K562 (cell line): ENCODE measurements around the gene ZNF346. TPM values are rescaled to one million over a fixed set of nuclear protein-coding genes. Genes with fewer than 3 reads are reported as not detected.

Experiments used
- ATAC-seq: fragments of 200-7000 bp; cut with Tn5 transposase; 3 replicates; pipeline ENCODE4 v1.9.1; 2020; ENCODE audit warnings: moderate library complexity
- BruUV-seq: library from RNA; stranded (reverse); fragments of 400-500 nt; replicated peaks from 2 replicates; lab custom pipeline; 2021; lab: Mats Ljungman, UMichigan
- CTCF ChIA-PET: fragments of 300-600 bp; formaldehyde crosslinking; extraction: SDS; loops from one replicate; lab custom pipeline; 2021; ENCODE audit warnings: low intra/inter-chr PET ratio; lab: Yijun Ruan, JAX
- POLR2A ChIA-PET: fragments of 300-600, 350-650 bp; sonication (Branson Sonifier 250); formaldehyde crosslinking; extraction: SDS; loops from one replicate; lab custom pipeline; 2021; ENCODE audit warnings: antibody characterized with exemption, inconsistent platforms; lab: Yijun Ruan, JAX
- DNase-seq, 4 experiments: peaks; one replicate each; pipeline versions ENCODE4 v3.0.0 to v3.0.0-alpha.2; 2011 to 2018; ENCODE audit warnings: low spot score in 3 of 4, mixed read lengths in 3 of 4; ENCODE audit errors: extremely low read depth in 1 of 4
- FAIRE-seq: peaks from 2 replicates; lab custom pipeline; 2011; peaks lifted over from hg19 to GRCh38; lab: Jason Lieb, UNC
- H2AFZ ChIP-seq: 2 replicates; pipeline ENCODE4 v1.6.0; 2011; ENCODE audit warnings: low read depth, low read length, control low read depth, inconsistent platforms
- H3K27ac ChIP-seq: fragments of 200-600 bp; 3 replicates; pipeline ENCODE4 v1.8.0; 2011; ENCODE audit warnings: low read depth, mild to moderate bottlenecking, control low read depth, inconsistent platforms, low read length, moderate library complexity, mixed read lengths; ENCODE audit errors: extremely low read depth
- H3K27me3 ChIP-seq, 2 experiments: fragments of 300-600 bp in 1 of 2; 2 replicates in 1 of 2; 3 replicates in 1 of 2; pipeline versions ENCODE4 v1.6.0 to v1.8.0; 2011; ENCODE audit warnings: inconsistent platforms in 2 of 2, low read length in 2 of 2, mild to moderate bottlenecking in 1 of 2, mixed read lengths in 1 of 2, moderate library complexity in 1 of 2; ENCODE audit not compliant: control insufficient read depth in 2 of 2, insufficient read depth in 2 of 2
- H3K36me3 ChIP-seq: fragments of 300-600 bp; 3 replicates; pipeline ENCODE4 v1.8.0; 2011; ENCODE audit warnings: mild to moderate bottlenecking, low read length, inconsistent platforms; ENCODE audit not compliant: control insufficient read depth, insufficient read depth
- H3K4me1 ChIP-seq, 2 experiments: fragments of 200-600 bp in 1 of 2; replicated peaks in 1 of 2; 2 replicates in 1 of 2; 3 replicates in 1 of 2; pipeline versions ENCODE4 v1.5.1 to v1.8.0; 2011; ENCODE audit warnings: inconsistent platforms in 2 of 2, low read length in 2 of 2, mild to moderate bottlenecking in 1 of 2, mixed read lengths in 1 of 2, moderate library complexity in 1 of 2; ENCODE audit not compliant: control insufficient read depth in 2 of 2, insufficient read depth in 2 of 2
- H3K4me2 ChIP-seq: 2 replicates; pipeline ENCODE4 v1.6.1; 2011; ENCODE audit warnings: low read length, control low read depth, inconsistent platforms, mixed read lengths; ENCODE audit not compliant: insufficient read depth
- H3K4me3 ChIP-seq: fragments of 200-600 bp; sonication (generic), shearing (Covaris generic); 2 replicates; pipeline ENCODE4 v1.5.1; 2016; ENCODE audit warnings: control low read depth, inconsistent platforms
- H3K79me2 ChIP-seq: fragments of 200-600 bp; 3 replicates; pipeline ENCODE4 v1.8.0; 2011; ENCODE audit warnings: low read length, inconsistent platforms; ENCODE audit not compliant: control insufficient read depth, insufficient read depth
- H3K9ac ChIP-seq, 2 experiments: 2 replicates each; pipeline versions ENCODE4 v1.6.0 to v1.6.1; 2011; ENCODE audit warnings: low read depth in 2 of 2, low read length in 2 of 2, control low read depth in 1 of 2, inconsistent platforms in 1 of 2, mild to moderate bottlenecking in 1 of 2, mixed read lengths in 1 of 2; ENCODE audit not compliant: insufficient read depth in 1 of 2
- H3K9me1 ChIP-seq: one replicate; pipeline ENCODE4 v1.6.0; 2011; ENCODE audit warnings: inconsistent platforms, mild to moderate bottlenecking, low read length, moderate library complexity; ENCODE audit not compliant: control insufficient read depth, insufficient read depth
- H3K9me3 ChIP-seq: replicated peaks from 2 replicates; pipeline ENCODE4 v1.5.1; 2011; ENCODE audit warnings: low read depth, low read length, inconsistent platforms; ENCODE audit not compliant: control insufficient read depth, insufficient read depth
- H4K20me1 ChIP-seq: replicated peaks from 2 replicates; pipeline ENCODE4 v1.6.1; 2011; ENCODE audit warnings: low read length, inconsistent platforms, mixed read lengths; ENCODE audit not compliant: control insufficient read depth, insufficient read depth
- SIX5 ChIP-seq, 2 experiments: IDR thresholded peaks; 2 replicates each; pipeline ENCODE4 v1.6.1; 2011; ENCODE audit warnings: low read length in 2 of 2, borderline replicate concordance in 1 of 2, low read depth in 1 of 2, mild to moderate bottlenecking in 1 of 2, moderate library complexity in 1 of 2; ENCODE audit not compliant: insufficient read depth in 1 of 2
- XRCC4 ChIP-seq: IDR thresholded peaks from one replicate; pipeline ENCODE4 v1.6.1; 2011; ENCODE audit not compliant: insufficient read depth, insufficient read length; ENCODE audit errors: extremely low read depth
- ZNF175 ChIP-seq: fragments of 200-800 bp; sonication (Bioruptor generic); IDR thresholded peaks from 2 replicates; pipeline ENCODE4 v1.6.1; 2016; ENCODE audit warnings: low read depth, mild to moderate bottlenecking, missing genetic modification characterization, missing compliant biosample characterization
- ZNF431 ChIP-seq: sonication (generic); formaldehyde crosslinking; IDR thresholded peaks from 2 replicates; pipeline ENCODE4 v1.8.0; 2022; ENCODE audit warnings: mild to moderate bottlenecking, missing genetic modification reagents
- WGBS: fragments of 100-300 bp; shearing (Covaris generic); methylation state at CpG from one replicate; pipeline ENCODE4 v1.1.6; 2016; ENCODE audit warnings: low coverage, mixed read lengths; ENCODE audit not compliant: insufficient coverage; ENCODE audit errors: missing lambda C conversion rate; 5-methylcytosine and 5-hydroxymethylcytosine counted together
- in situ Hi-C: fragments of 300-500 bp; cut with MboI; formaldehyde crosslinking; loops from 4 replicates; pipeline ENCODE4 v1.15.0; 2018; ENCODE audit warnings: inconsistent platforms, mixed read lengths
- intact Hi-C: fragments of 100-400 bp; cut with micrococcal nuclease; formaldehyde crosslinking; loops from 2 replicates; pipeline ENCODE4 v1.14.2; 2022
- polyA plus RNA-seq, 8 experiments: library from polyadenylated mRNA; depleted of rRNA in 4 of 8; stranded (reverse) in 5 of 8; unstranded in 3 of 8; fragments of >200 nt; fragmentation: Nextera tagmentation in 2 of 8; fragmentation: Illumina TruSeq in 1 of 8; extraction: Ambion mirVana in 2 of 8; extraction: Trizol in 1 of 8; gene quantifications; 2 replicates each; pipeline versions ENCODE4 v1.2.1 to v1.2.3, GENCODE V29; 2011 to 2014; ENCODE audit warnings: inconsistent platforms in 1 of 8, missing spikeins in 1 of 8
- total RNA-seq, 7 experiments: library from RNA; depleted of rRNA in 6 of 7; stranded (reverse); fragments of >200 nt in 6 of 7; fragmentation: Illumina TruSeq in 2 of 7; extraction: Trizol in 2 of 7; gene quantifications; 2 replicates each; pipeline versions ENCODE4 v1.2.1 to v1.2.3, GENCODE V29; 2011 to 2021; ENCODE audit warnings: low replicate concordance in 1 of 7

The ZNF346 gene
- total and polyA plus RNA-seq, 9 of the 15 experiments (the other 6 are each of a cell fraction or from before 2014, with no cell fraction given): 5.0 to 25.1 (median 20.1) TPM

DNA sequence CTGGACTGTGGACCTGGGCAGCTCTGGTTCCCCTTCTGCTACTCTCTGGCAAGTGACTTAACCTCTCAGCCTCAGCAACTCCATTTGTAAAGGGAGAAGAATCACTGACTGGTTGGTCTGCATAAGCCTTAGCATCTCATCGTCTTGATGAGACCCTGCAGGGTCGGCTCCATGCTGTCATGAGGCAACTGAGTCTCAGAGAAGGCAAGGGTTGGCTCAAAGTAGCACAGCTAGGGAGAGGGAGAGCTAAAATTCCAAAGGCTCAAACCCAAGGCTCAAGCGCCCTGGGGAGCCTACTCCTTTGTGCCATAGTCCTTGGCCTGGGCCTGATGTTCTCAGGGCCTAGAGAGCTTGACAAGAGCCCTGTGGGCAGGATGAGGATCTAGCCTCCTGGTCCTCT, 68.7 kb downstream of the ZNF346 start:
- no peaks in the 10 kb centered on the region for H3K27me3 ChIP-seq
- H3K79me2 ChIP-seq: peaks cover 6% of the 10 kb centered on the region; the same call in 2 of the 3 replicates
- in situ Hi-C loops: no loop called here
- ATAC-seq: no peak
- 43% methylated on average over 3 of the region's 3 CpGs for WGBS
- TF ChIP-seq SIX5 (IDR thresholded peaks at IDR 0.05; ENCODE audit: borderline replicate concordance in 1 of 2, insufficient read depth in 1 of 2, low read depth in 1 of 2, low read length in 2 of 2) (no peak), ZNF431 (CRISPR knock-in tag) (no peak), ZNF175 (CRISPR knock-in tag) (no peak), XRCC4 (no peak)
- TF ChIP-seq, all 486 proteins: peak for 0
- peaks cover 16 to 50% of the 10 kb centered on the region in 2 experiments; a peak in 4 of 5 replicates for H3K4me1 ChIP-seq
- no peak overlapping the region for H3K4me3 ChIP-seq
- no peak overlapping the region for H3K27ac ChIP-seq
- BruUV-seq: no TSS peak
- no peak overlapping the region for H3K9ac ChIP-seq
- H2AFZ ChIP-seq: no peak overlapping the region
- FAIRE-seq (no peak), DNase-seq (no peak)
- intact Hi-C loops: no loop called here
- H3K9me1 ChIP-seq: no peaks in the 10 kb centered on the region
- H3K9me3 ChIP-seq: no peaks in the 10 kb centered on the region
- ChIA-PET CTCF (no interaction called here), POLR2A (interaction anchor here (0.6 kb wide), 1 partner anchor 16 kb away, joined by 3 read pairs; no protein-coding TSS in a partner anchor)
- no peak overlapping the region for H3K4me2 ChIP-seq
- H4K20me1 ChIP-seq: no peaks in the 10 kb centered on the region
- H3K36me3 ChIP-seq: peaks cover 5% of the 10 kb centered on the region; the same call in 2 of the 3 replicates
